Measurements from ENCODE around the gene KSR2.

GRCh38 chr12:117533687-117534086, 435.1 kb downstream of the KSR2 start:
- no peak for TF ChIP-seq CTCF (IDR thresholded peaks at IDR 0.05)
- TF ChIP-seq POLR2A (IDR thresholded peaks at IDR 0.05), result no peak
- no peak for TF ChIP-seq POLR2AphosphoS5 (IDR thresholded peaks at IDR 0.05)
